ENCODE data around the gene TRPV3. TPM values are rescaled to one million over a fixed set of nuclear protein-coding genes. Genes with fewer than 3 reads are reported as not detected.

The TRPV3 gene
- total and polyA plus RNA-seq, 2 of the 8 experiments (the other 6 are each of a cell fraction or from before 2014, with no cell fraction given), result 0.56 to 1.0 TPM

DNA sequence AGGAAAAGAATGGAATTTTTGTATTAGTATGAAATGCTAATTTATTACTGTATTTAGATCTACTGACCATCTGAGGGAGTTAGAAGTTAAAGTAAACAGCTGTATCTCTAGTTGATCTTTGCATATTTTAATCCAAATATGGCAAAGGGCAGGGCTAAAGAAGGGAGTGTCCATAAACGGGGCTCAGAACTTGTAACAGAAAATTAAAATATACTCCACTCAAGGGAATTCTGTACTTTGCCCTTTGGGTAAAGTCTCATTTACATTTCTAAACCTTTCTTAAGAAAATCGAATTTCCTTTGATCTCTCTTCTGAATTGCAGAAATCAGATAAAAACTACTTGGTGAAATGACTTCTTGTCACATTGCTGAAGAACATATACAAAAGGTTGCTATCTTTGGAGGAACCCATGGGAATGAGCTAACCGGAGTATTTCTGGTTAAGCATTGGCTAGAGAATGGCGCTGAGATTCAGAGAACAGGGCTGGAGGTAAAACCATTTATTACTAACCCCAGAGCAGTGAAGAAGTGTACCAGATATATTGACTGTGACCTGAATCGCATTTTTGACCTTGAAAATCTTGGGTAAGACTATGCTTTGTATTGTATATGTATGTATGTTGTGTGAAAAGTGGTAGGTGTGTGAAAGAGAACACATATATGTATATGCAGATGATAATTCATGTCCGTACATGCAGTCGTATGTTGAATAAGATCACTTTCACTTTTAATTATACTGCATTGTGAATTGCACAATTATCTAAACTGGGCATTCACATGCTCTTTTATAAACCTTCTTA is 81.6 kb downstream of the TRPV3 start, which contains the start of gene ASPA:
Gene ASPA, plus strand, starts transcription at position 186 of the 799 bp plus-strand sequence. Its CDS starts 163 bp downstream, at position 349.
- Histone ChIP-seq H4K20me1 (replicated peaks in 1 of 2; ENCODE audit: control insufficient read depth in 1 of 2, insufficient read depth in 2 of 2, low read length in 2 of 2) (no peaks in the 10 kb centered on the region), H3K79me2 (ENCODE audit: control insufficient read depth in 1 of 2, insufficient read depth in 2 of 2, low read length in 2 of 2) (no peaks in the 10 kb centered on the region), H4K8ac (ENCODE audit: extremely low read depth, insufficient read depth, low read length) (no peak within 1 kb of the TSS), H2BK12ac (ENCODE audit: low read depth, low read length) (no peak within 1 kb of the TSS), H3K9me3 (ENCODE audit: insufficient read depth in 2 of 2, low read depth in 1 of 2, low read length in 1 of 2) (no peaks in the 10 kb centered on the region), H2BK20ac (ENCODE audit: low read length) (no peak within 1 kb of the TSS), H4K91ac (replicated peaks; ENCODE audit: insufficient read length, low read length) (no peak within 1 kb of the TSS), H3K56ac (replicated peaks; ENCODE audit: insufficient read length, low read depth, low read length) (no peak within 1 kb of the TSS), H3K4ac (replicated peaks; ENCODE audit: insufficient read length, low read depth, low read length) (no peak within 1 kb of the TSS), H3K14ac (ENCODE audit: insufficient read length) (no peak within 1 kb of the TSS), H3K4me2 (ENCODE audit: insufficient read depth in 1 of 2, low read depth in 2 of 2, low read length in 2 of 2) (no peak within 1 kb of the TSS), H3K18ac (ENCODE audit: extremely low read depth, low read length) (no peak within 1 kb of the TSS), H3K27ac (ENCODE audit: low read depth, low read length) (no peak within 1 kb of the TSS), H2AK5ac (ENCODE audit: low read depth, low read length) (no peak within 1 kb of the TSS), H3K9ac (replicated peaks in 1 of 4; ENCODE audit: extremely low read depth in 1 of 4, low read depth in 3 of 4, low read length in 3 of 4) (no peak within 1 kb of the TSS), H3K36me3 (ENCODE audit: control insufficient read depth in 2 of 4, insufficient read depth in 4 of 4, low read length in 3 of 4) (no peaks in the 10 kb centered on the region), H3K23ac (ENCODE audit: insufficient read length) (no peak within 1 kb of the TSS), H3K27me3 (replicated peaks in 1 of 4; ENCODE audit: control insufficient read depth in 3 of 4, extremely low read depth in 1 of 4, insufficient read depth in 3 of 4, low read length in 3 of 4) (no peaks in the 10 kb centered on the region), H4K5ac (ENCODE audit: insufficient read length, low read depth, low read length) (no peak within 1 kb of the TSS), H2BK15ac (ENCODE audit: low read length) (no peak within 1 kb of the TSS), H2AFZ (ENCODE audit: low read length) (no peak within 1 kb of the TSS; the same call in 1 of the 2 replicates), H2BK120ac (replicated peaks; ENCODE audit: low read depth, low read length) (no peak within 1 kb of the TSS), H3K4me1 (replicated peaks in 1 of 4; ENCODE audit: control insufficient read depth in 3 of 4, insufficient read depth in 4 of 4, low read length in 3 of 4) (peaks cover 0 to 5% (median 0%) of the 10 kb centered on the region in 4 experiments; a peak in 2 of 7 replicates), H3K4me3 (ENCODE audit: extremely low read depth in 1 of 4, insufficient read depth in 2 of 4, low read depth in 3 of 4, low read length in 4 of 4) (no peak within 1 kb of the TSS), H3K79me1 (ENCODE audit: low read depth, low read length) (no peaks in the 10 kb centered on the region), H2BK5ac (ENCODE audit: low read depth, low read length) (no peak within 1 kb of the TSS), H3K23me2 (ENCODE audit: low read depth, low read length) (no peaks in the 10 kb centered on the region)
- 85% methylated on average over 7 of the region's 7 CpGs; no CpG with 5 or more reads in 1 of the 2 experiments for WGBS, 2 experiments (ENCODE audit: extremely low coverage in 1 of 2, insufficient coverage in 1 of 2, insufficient read length in 1 of 2, insufficient replicate concordance in 2 of 2, low coverage in 1 of 2, low lambda C conversion rate in 2 of 2, missing lambda C conversion rate in 1 of 2)
- CTCF ChIA-PET (ENCODE audit: partially characterized antibody), result no interaction called here
- DNase-seq (ENCODE audit: low read depth in 1 of 2, low spot score in 2 of 2), result no peak
- no peak for FAIRE-seq
- POLR2A ChIA-PET (ENCODE audit: partially characterized antibody), result no interaction called here
- TF ChIP-seq CEBPB (IDR thresholded peaks at IDR 0.05; ENCODE audit: low read depth, low read length), result no peak
- no peak for TF ChIP-seq YY1 (IDR thresholded peaks at IDR 0.05; ENCODE audit: low read depth, low read length)
- no peak for TF ChIP-seq EZH2 (IDR thresholded peaks at IDR 0.05; ENCODE audit: low read depth, low read length, severe bottlenecking)
- no peak for TF ChIP-seq GTF2F1 (IDR thresholded peaks at IDR 0.05; ENCODE audit: borderline replicate concordance, low read depth, low read length)
- no peak for TF ChIP-seq USF2 (IDR thresholded peaks at IDR 0.05; ENCODE audit: low read length)
- no peak for TF ChIP-seq SRF (IDR thresholded peaks at IDR 0.05; ENCODE audit: low read depth, low read length)
- no peak for TF ChIP-seq HDAC6 (IDR thresholded peaks at IDR 0.05; ENCODE audit: low read depth, low read length)
- no peak for TF ChIP-seq GABPA (IDR thresholded peaks at IDR 0.05; ENCODE audit: borderline replicate concordance, insufficient read depth, low read length)
- TF ChIP-seq MAFK (IDR thresholded peaks at IDR 0.05; ENCODE audit: low read depth, low read length), result no peak
- TF ChIP-seq RXRA (IDR thresholded peaks at IDR 0.05; ENCODE audit: insufficient read depth, low read depth, low read length), result no peak
- TF ChIP-seq POLR2AphosphoS5 (IDR thresholded peaks at IDR 0.05; ENCODE audit: low read depth, low read length), result no peak

Data from H1 (cell line).